K562 (cell line): ENCODE results near the gene PDE4D.

ENCODE experiments used
- MEF2D ChIP-seq: conservative IDR thresholded peaks from 2 replicates; pipeline ENCODE4 v1.6.1; 2016; ENCODE audit warnings: low read depth, missing genetic modification characterization, missing compliant biosample characterization
- NR1H2 ChIP-seq: sonication (generic); formaldehyde crosslinking; IDR thresholded peaks from 2 replicates; pipeline ENCODE4 v1.4.0; 2020; ENCODE audit warnings: mild to moderate bottlenecking, missing genetic modification reagents
- POLR2G ChIP-seq: fragments of 200-400 bp; formaldehyde crosslinking; IDR thresholded peaks from 2 replicates; pipeline ENCODE4 v1.6.1; 2017; ENCODE audit warnings: low read depth, mild to moderate bottlenecking, antibody characterized with exemption, low read length, moderate library complexity
- RBM14 ChIP-seq: fragments of 200-400 bp; formaldehyde crosslinking; IDR thresholded peaks from 2 replicates; pipeline ENCODE4 v1.6.1; 2018; ENCODE audit warnings: low read depth, mild to moderate bottlenecking, low read length, moderate library complexity, borderline replicate concordance; ENCODE audit not compliant: insufficient read depth
- SMC3 ChIP-seq: conservative IDR thresholded peaks from 2 replicates; pipeline ENCODE4 v1.6.1; 2011; ENCODE audit warnings: low read depth, low read length, improper control_type of control experiment; ENCODE audit not compliant: insufficient read depth
- TF ChIP-seq, protein P1 (sequence below): IDR thresholded peaks from 2 replicates; pipeline ENCODE4 v1.6.1; 2012; ENCODE audit warnings: low read depth, low read length, improper control_type of control experiment, borderline replicate concordance
- TF ChIP-seq, protein P2 (sequence below): sonication (generic); formaldehyde crosslinking; IDR thresholded peaks from 2 replicates; pipeline ENCODE4 v1.9.0; 2022; ENCODE audit warnings: mild to moderate bottlenecking, missing genetic modification reagents

GRCh38 chr5:59559847-59560246, 333.7 kb downstream of the PDE4D start:
- TF ChIP-seq, protein P1, sequence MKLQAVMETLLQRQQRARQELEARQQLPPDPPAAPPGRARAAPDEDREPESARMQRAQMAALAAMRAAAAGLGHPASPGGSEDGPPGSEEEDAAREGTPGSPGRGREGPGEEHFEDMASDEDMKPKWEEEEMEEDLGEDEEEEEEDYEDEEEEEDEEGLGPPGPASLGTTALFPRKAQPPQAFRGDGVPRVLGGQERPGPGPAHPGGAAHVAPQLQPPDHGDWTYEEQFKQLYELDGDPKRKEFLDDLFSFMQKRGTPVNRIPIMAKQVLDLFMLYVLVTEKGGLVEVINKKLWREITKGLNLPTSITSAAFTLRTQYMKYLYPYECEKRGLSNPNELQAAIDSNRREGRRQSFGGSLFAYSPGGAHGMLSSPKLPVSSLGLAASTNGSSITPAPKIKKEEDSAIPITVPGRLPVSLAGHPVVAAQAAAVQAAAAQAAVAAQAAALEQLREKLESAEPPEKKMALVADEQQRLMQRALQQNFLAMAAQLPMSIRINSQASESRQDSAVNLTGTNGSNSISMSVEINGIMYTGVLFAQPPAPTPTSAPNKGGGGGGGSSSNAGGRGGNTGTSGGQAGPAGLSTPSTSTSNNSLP: no peak
- no peak for TF ChIP-seq MEF2D (tag)
- TF ChIP-seq RBM14: no peak
- no peak for TF ChIP-seq SMC3
- TF ChIP-seq, protein P2, sequence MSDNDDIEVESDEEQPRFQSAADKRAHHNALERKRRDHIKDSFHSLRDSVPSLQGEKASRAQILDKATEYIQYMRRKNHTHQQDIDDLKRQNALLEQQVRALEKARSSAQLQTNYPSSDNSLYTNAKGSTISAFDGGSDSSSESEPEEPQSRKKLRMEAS (CRISPR knock-in tag): no peak
- TF ChIP-seq NR1H2 (CRISPR knock-in tag): no peak
- TF ChIP-seq POLR2G: no peak
